ENCODE measurements around the gene RPS6KA1. TPM values are rescaled to one million over a fixed set of nuclear protein-coding genes. Genes with fewer than 3 reads are reported as not detected.
"Not testable (repeated sequence)": the region's sequence is repeated elsewhere in the genome, so short reads cannot be mapped to it uniquely, and the experiment has no call there.

Gene RPS6KA1
- total RNA-seq, 6 donors from 2014 or later, result 91.1 to 161 (median 120) TPM

GRCh38 chr1:26493267-26493666 lies 36.3 kb upstream of the RPS6KA1 start:
- DNase-seq, result no peak

GRCh38 chr1:26493938-26494337 lies 35.6 kb upstream of the RPS6KA1 start:
- no peak for DNase-seq
- H3K27ac ChIP-seq, result no peak overlapping the region
- H3K36me3 ChIP-seq, result no peaks in the 10 kb centered on the region
- no peaks in the 10 kb centered on the region for H3K4me1 ChIP-seq
- ATAC-seq (ENCODE audit: low FRiP score in 2 of 2), result no peak
- TF ChIP-seq POLR2A (IDR thresholded peaks at IDR 0.05) (no peak), CTCF (IDR thresholded peaks at IDR 0.05) (no peak), EP300 (IDR thresholded peaks at IDR 0.05) (no peak), POLR2AphosphoS5 (IDR thresholded peaks at IDR 0.05) (no peak)
- WGBS, 2 donors, result 88% methylated on average over 3 of the region's 3 CpGs
- no peaks in the 10 kb centered on the region for H3K9me3 ChIP-seq
- no peak overlapping the region for H3K4me3 ChIP-seq
- H3K27me3 ChIP-seq, result no peaks in the 10 kb centered on the region

More at GRCh38 chr1:26493267-26493666, 36.3 kb upstream of the RPS6KA1 start:
- WGBS, 2 donors, result 67 to 72% methylated on average over 3 of the region's 3 CpGs
- H3K9me3 ChIP-seq, result no peaks in the 10 kb centered on the region
- H3K27ac ChIP-seq, result no peak overlapping the region
- no peaks in the 10 kb centered on the region for H3K27me3 ChIP-seq
- ATAC-seq (ENCODE audit: low FRiP score in 2 of 2), result no peak
- TF ChIP-seq POLR2AphosphoS5 (IDR thresholded peaks at IDR 0.05), result no peak
- TF ChIP-seq CTCF (IDR thresholded peaks at IDR 0.05), result no peak
- no peak for TF ChIP-seq POLR2A (IDR thresholded peaks at IDR 0.05)
- no peak for TF ChIP-seq EP300 (IDR thresholded peaks at IDR 0.05)
- H3K4me1 ChIP-seq, result no peaks in the 10 kb centered on the region
- H3K36me3 ChIP-seq, result no peaks in the 10 kb centered on the region
- H3K4me3 ChIP-seq, result no peak overlapping the region

- H3K27me3 ChIP-seq, result no peaks in the 10 kb centered on the region
- no peak for ATAC-seq (ENCODE audit: low FRiP score in 2 of 2)
- TF ChIP-seq POLR2A (IDR thresholded peaks at IDR 0.05) (no peak), EP300 (IDR thresholded peaks at IDR 0.05) (no peak), POLR2AphosphoS5 (IDR thresholded peaks at IDR 0.05) (no peak), CTCF (IDR thresholded peaks at IDR 0.05) (no peak)
- H3K4me3 ChIP-seq, result no peak overlapping the region
- peaks cover 6 to 15% (median 13%) of the 10 kb centered on the region in 4 donors for H3K4me1 ChIP-seq
- 29 to 62% methylated on average over 4 of the region's 4 CpGs for WGBS, 2 donors
- DNase-seq, result no peak
- no peaks in the 10 kb centered on the region for H3K36me3 ChIP-seq
- no peak overlapping the region for H3K27ac ChIP-seq
- no peaks in the 10 kb centered on the region for H3K9me3 ChIP-seq
These were observed 32.7 kb upstream of the RPS6KA1 start for GRCh38 chr1:26496861-26497260.

GRCh38 chr1:26498894-26499293 lies 30.7 kb upstream of the RPS6KA1 start:
- Histone ChIP-seq H3K9me3 (no peaks in the 10 kb centered on the region), H3K27me3 (no peaks in the 10 kb centered on the region), H3K36me3 (no peaks in the 10 kb centered on the region), H3K4me1 (peaks cover 13 to 21% (median 15%) of the 10 kb centered on the region in 4 donors), H3K4me3 (no peak overlapping the region), H3K27ac (no peak overlapping the region)
- DNase-seq, result no peak
- no peak for ATAC-seq (ENCODE audit: low FRiP score in 2 of 2)
- TF ChIP-seq EP300 (IDR thresholded peaks at IDR 0.05), result no peak
- no peak for TF ChIP-seq CTCF (IDR thresholded peaks at IDR 0.05)
- TF ChIP-seq POLR2AphosphoS5 (IDR thresholded peaks at IDR 0.05), result no peak
- TF ChIP-seq POLR2A (IDR thresholded peaks at IDR 0.05), result no peak
- WGBS, 2 donors, result 87 to 90% methylated on average over 7 of the region's 7 CpGs

- peak; percentile 93 to 96 for ATAC-seq (ENCODE audit: low FRiP score in 2 of 2)
- TF ChIP-seq POLR2A (IDR thresholded peaks at IDR 0.05), result peak in 1 of 4 donors; percentile 40
- peak in 2 of 6 experiments; percentile 49 to 57 for TF ChIP-seq CTCF (IDR thresholded peaks at IDR 0.05)
- peak in 1 of 4 donors; percentile 44 for TF ChIP-seq EP300 (IDR thresholded peaks at IDR 0.05)
- TF ChIP-seq POLR2AphosphoS5 (IDR thresholded peaks at IDR 0.05), result peak; percentile 79 to 90
- Histone ChIP-seq H3K27ac (peak overlapping the region; percentile 93 to 97 (median 94)), H3K27me3 (no peaks in the 10 kb centered on the region), H3K4me1 (peaks cover 13 to 21% (median 15%) of the 10 kb centered on the region in 4 donors), H3K9me3 (no peaks in the 10 kb centered on the region), H3K36me3 (no peaks in the 10 kb centered on the region), H3K4me3 (peak overlapping the region; percentile 76 to 88 (median 84))
- 0 to 1% methylated on average over 3 to 28 of the region's 74 CpGs for WGBS, 2 donors
- peak; percentile 89 to 99 for DNase-seq
These were observed 28.9 kb upstream of the RPS6KA1 start for GRCh38 chr1:26500488-26501175.

GRCh38 chr1:26510711-26511110 lies 18.9 kb upstream of the RPS6KA1 start:
- H3K27me3 ChIP-seq; H3K4me1 ChIP-seq; H3K36me3 ChIP-seq; H3K4me3 ChIP-seq; H3K9me3 ChIP-seq; ATAC-seq (ENCODE audit: low FRiP score in 2 of 2): not testable (repeated sequence)
- 59 to 64% methylated on average over 2 of the region's 2 CpGs for WGBS, 2 donors
- peak in 1 of 2 donors; percentile 56 for DNase-seq
- peak overlapping the region in 3 of 4 donors; percentile 18 to 38 (median 19) for H3K27ac ChIP-seq

GRCh38 chr1:26515836-26516235 lies 13.7 kb upstream of the RPS6KA1 start:
- not testable (repeated sequence) for ATAC-seq (ENCODE audit: low FRiP score in 2 of 2)

More at GRCh38 chr1:26515836-26516235, 13.7 kb upstream of the RPS6KA1 start:
- DNase-seq, H3K27ac ChIP-seq, H3K36me3 ChIP-seq, H3K27me3 ChIP-seq, H3K4me1 ChIP-seq, H3K4me3 ChIP-seq, H3K9me3 ChIP-seq: not testable (repeated sequence)
- WGBS, 2 donors, result 84 to 86% methylated on average over 4 of the region's 4 CpGs

All from upper lobe of left lung (tissue), 6 donors.